ENCODE data around the gene EXOSC5.
A peak's percentile ranks its signal among the peaks of the same experiment; 100 is the strongest.
"Not testable (repeated sequence)": the region's sequence is repeated elsewhere in the genome, so short reads cannot be mapped to it uniquely, and the experiment has no call there.

Gene EXOSC5

DNA sequence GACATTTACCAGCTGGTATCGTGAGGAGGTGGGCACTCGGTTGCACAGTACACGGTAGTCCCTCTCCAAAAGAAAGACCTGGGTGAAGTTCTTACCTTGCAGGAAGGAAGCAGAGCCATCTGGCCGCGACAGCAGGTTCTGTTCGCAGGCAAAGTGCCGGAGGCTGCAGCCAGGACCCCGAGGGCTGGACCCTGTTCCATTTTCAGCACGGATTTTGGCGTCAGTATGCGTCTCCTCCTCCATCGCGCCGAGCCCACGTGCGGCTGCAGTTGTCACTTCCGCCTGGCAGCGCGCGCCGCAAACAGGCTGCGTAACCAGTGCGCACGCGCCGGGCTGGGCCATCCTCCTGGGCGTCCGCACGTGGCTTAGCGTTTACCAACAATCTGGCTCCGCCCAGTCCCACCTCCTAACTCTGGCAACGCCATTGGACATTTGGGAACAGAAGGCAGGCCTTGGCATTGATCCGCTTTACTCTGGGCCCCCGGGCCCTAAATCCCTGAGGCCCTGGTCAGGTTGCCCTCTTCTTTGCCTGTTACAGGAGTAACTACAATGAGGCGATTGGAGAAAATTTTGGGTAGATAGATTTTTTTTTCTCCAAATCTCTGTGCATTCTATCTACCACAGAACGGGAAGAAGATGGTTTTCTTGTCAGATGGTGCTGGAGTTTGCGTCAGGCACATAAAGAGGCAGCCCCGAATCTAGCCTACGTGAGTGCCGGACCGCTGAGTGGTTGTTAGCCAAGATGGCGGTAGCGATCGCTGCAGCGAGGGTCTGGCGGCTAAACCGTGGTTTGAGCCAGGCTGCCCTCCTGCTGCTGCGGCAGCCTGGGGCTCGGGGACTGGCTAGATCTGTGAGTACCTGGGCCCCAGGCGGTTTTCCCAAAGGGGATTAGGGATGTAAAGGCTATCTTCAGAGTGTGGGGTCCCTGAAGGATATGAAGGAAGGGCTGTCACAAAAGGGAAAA lies at the start of gene EXOSC5, which contains the start of gene BCKDHA:
TSS of gene EXOSC5 (minus strand) at position 274 of the 964 bp plus-strand sequence. CDS start at position 243, 31 bp downstream.
TSS of gene BCKDHA (plus strand) at position 733 of the 964 bp plus-strand sequence. CDS start at position 743, 10 bp downstream.
- DNase-seq (ENCODE audit: low read depth in 3 of 3): peak; percentile 98 to 99 (median 99)

- DNase-seq (ENCODE audit: low read depth in 3 of 3): no peak
Observed at GRCh38 chr19:41445575-41445974, 48.4 kb upstream of the EXOSC5 start.

- DNase-seq (ENCODE audit: low read depth in 3 of 3): no peak
Observed at GRCh38 chr19:41443813-41444455, 46.8 kb upstream of the EXOSC5 start.

GRCh38 chr19:41442473-41443355 lies 45.6 kb upstream of the EXOSC5 start, which contains the start of gene ERICH4:
ERICH4 (plus strand) TSS chr19:41443156; CDS start chr19:41443170, 14 bp downstream.
- no peak for DNase-seq (ENCODE audit: low read depth in 3 of 3)

- DNase-seq (ENCODE audit: low read depth in 3 of 3): no peak
Observed at GRCh38 chr19:41441321-41441945, 44.3 kb upstream of the EXOSC5 start.

GRCh38 chr19:41439441-41440222 lies 42.5 kb upstream of the EXOSC5 start, which contains the start of gene DMAC2:
DMAC2 (minus strand) TSS chr19:41439912; CDS start chr19:41439899, 13 bp downstream.
- peak; percentile 91 to 97 (median 94) for DNase-seq (ENCODE audit: low read depth in 3 of 3)

GRCh38 chr19:41437944-41438574 lies 40.9 kb upstream of the EXOSC5 start:
- DNase-seq (ENCODE audit: low read depth in 3 of 3): no peak

DNA sequence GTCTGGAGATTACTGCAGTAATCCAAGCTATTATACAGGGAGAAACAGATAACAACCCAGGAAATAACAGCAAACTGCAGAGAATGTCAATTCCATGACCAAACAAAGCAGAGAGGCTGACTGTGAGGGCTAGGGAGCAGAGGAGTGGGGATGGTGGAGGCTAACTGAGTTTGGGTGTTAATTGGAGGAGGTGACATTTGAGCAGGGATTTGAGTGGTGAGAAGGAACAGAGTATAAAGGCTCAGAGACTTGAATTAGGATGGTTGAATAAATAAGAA lies 39.5 kb upstream of the EXOSC5 start:
- DNase-seq (ENCODE audit: low read depth in 3 of 3): no peak

DNA sequence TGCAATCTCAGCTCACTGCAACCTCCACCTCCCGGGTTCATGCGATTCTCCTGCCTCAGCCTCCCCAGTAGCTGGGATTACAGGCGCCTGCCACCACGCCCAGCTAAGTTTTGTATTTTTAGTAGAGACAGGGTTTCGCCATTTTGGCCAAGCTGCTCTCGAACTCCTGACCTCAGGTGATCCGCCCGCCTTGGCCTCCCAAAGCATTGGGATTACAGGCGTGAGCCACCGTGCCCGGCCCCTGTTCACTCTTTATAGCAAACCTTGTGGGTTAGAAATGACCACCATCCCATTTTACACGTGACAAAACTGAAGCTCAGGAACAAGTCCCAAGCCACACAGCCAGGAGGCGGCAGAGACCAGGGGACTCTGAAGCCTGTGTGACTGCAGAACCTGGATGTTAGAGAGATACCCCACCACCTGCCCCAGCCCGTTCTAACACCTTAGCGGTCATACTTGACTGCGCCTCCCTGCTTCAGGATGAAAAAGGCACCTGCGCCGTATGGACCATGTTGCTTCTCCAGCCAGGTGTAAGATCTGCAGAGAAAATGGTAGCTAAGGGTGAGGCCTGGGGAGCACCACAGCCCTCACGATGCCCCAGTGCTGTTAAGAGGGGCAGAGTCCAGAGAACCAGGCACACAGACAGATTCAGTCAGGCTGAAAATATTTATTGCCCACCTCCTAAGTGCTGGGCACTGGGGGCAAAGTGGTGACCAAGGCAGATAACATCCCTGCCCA lies 38.9 kb upstream of the EXOSC5 start:
- DNase-seq (ENCODE audit: low read depth in 3 of 3): no peak

- not testable (repeated sequence) for DNase-seq (ENCODE audit: low read depth in 3 of 3)
Observed at GRCh38 chr19:41435376-41435775, 38.2 kb upstream of the EXOSC5 start.

DNA sequence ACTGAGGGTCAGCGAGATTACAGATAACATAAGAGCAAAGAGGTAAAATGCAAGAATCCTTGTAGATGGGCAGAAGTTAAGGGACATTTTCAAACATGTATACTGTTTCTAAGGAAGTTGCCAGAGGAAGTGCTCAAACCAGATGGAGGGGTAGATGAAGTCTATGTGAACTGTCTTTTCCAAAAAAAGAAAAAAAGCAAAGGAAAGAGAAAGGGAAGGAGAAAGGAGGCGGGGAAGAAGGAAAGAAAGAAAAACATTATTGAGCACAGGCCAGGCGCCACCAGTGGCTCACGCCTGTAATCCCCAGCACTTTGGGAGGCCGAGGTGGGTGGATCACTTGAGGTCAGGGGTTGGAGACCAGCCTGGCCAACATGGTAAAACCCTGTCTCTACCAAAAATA lies 37.3 kb upstream of the EXOSC5 start:
- DNase-seq (ENCODE audit: low read depth in 3 of 3): no peak

GRCh38 chr19:41433171-41433570 lies 36.0 kb upstream of the EXOSC5 start:
- DNase-seq (ENCODE audit: low read depth in 3 of 3): no peak

- no peak for DNase-seq (ENCODE audit: low read depth in 3 of 3)
Observed at GRCh38 chr19:41431426-41432386, 34.5 kb upstream of the EXOSC5 start.

DNA sequence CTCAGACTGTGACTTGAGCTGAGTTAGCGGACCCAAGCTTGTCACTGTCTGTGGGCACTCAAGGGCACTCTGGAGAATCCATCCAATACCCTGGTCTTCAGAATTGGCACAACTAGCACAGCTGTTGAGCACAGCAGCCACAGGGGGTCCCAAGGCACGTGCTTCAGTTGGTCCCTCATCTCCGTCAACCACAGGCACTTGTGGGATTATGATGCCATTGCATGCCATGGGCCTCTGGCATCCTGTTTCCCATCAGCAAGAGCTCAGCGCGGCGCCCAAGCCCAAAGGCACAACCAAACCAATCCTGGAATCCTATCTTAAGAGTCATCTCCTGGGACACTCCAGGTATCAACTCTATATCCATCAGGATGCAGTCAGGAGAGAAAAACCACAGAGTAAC lies 33.8 kb upstream of the EXOSC5 start:
- no peak for DNase-seq (ENCODE audit: low read depth in 3 of 3)

DNA sequence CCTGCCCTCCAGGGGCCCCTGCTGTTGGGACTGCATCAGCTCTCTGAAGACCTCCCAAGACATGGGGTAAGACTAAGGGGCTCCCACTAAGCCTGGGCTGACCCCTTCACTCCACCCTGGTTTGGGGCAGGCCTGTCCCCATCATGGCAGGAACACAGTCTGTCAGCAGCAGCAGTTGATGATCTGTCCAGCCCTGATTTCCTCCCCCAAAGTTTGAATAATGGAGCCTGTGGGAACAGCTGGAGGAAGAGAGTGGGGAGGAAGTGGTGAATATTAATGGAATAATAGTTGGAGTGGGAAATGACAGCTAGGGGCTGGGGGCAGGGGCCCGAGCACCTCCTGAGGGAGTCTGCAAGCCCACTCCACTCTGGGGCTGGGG lies 31.3 kb upstream of the EXOSC5 start:
- no peak for DNase-seq (ENCODE audit: low read depth in 3 of 3)

DNA sequence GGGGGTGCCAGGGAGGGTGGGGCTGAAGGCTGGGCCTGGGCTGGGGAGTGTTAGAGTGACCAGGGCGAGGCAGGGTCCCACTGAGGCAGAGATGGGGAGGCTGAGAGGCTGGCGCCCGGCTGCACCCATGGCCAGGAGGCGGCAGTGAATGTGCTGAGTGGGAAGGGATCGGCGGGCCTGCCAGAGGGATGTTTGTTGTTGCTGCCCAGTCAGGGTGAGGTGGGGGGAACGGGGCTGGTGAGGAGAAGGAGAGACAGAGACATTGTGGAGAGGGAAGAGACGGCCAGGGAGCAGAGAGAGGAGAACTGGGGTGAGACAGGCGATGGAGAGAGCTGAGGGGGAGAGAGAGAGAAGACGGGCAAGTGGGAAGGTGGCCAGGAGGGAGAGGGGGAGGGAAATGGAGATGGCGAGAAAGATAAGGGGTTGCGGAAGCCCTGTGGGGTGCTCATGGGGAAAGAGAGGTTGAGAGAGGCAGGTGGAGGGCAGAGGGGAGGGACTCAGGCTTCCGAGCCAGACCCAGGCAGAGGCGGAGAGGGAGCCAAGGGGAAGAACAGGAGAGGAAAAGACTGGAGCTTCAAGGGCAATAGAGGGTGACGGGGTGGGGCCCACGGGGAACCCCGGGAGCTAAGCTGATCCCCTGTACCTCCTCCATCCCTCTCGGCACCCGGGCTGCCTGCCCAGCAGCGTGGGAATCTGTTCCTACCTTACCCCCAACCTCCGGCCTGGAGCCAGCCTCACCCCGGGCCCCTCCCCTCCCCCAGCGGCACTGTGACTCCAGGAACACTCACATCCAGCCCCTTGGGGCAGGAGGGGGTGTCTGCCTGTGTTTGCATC lies 30.7 kb upstream of the EXOSC5 start:
- peak in 1 of 3 experiments; percentile 19 for DNase-seq (ENCODE audit: low read depth in 3 of 3)

All from stimulated activated CD4-positive, alpha-beta T cell treated with anti-CD3 and anti-CD28 coated beads, TNF-alpha, amount 100 ng/mL, for 24 hours (primary cell).